BE2C (cell line): ENCODE data around the gene GNG12.

Source experiments
- DNase-seq: peaks from one replicate; pipeline ENCODE4 v3.0.0-alpha.2; 2020
- H3K27me3 ChIP-seq: fragments of 250-450 bp; sonication (Bioruptor Pico); 2 replicates; pipeline ENCODE4 v1.5.1; 2020; ENCODE audit warnings: mild to moderate bottlenecking
- H3K36me3 ChIP-seq: fragments of 250-450 bp; sonication (Bioruptor Pico); 2 replicates; pipeline ENCODE4 v1.5.1; 2020; ENCODE audit warnings: mild to moderate bottlenecking
- H3K4me1 ChIP-seq: fragments of 250-450 bp; sonication (Bioruptor Pico); 2 replicates; pipeline ENCODE4 v1.5.1; 2020
- H3K4me3 ChIP-seq: 2 replicates; pipeline ENCODE4 v1.5.1; 2011; ENCODE audit warnings: low read depth, low read length
- H3K9me3 ChIP-seq: fragments of 250-450 bp; sonication (Bioruptor Pico); 2 replicates; pipeline ENCODE4 v1.5.1; 2020
- CTCF ChIP-seq: IDR thresholded peaks from 2 replicates; pipeline ENCODE4 v1.5.1; 2012; ENCODE audit warnings: mild to moderate bottlenecking, low read depth, low read length

Gene GNG12

GRCh38 chr1:67824766-67825165, 8.5 kb downstream of the GNG12 start:
- no peaks in the 10 kb centered on the region for H3K4me1 ChIP-seq
- no peak overlapping the region for H3K4me3 ChIP-seq
- H3K27me3 ChIP-seq = no peaks in the 10 kb centered on the region
- no peak for DNase-seq
- no peaks in the 10 kb centered on the region for H3K9me3 ChIP-seq
- H3K36me3 ChIP-seq = no peaks in the 10 kb centered on the region
- no peak for TF ChIP-seq CTCF

- H3K27me3 ChIP-seq = no peaks in the 10 kb centered on the region
- no peaks in the 10 kb centered on the region for H3K9me3 ChIP-seq
- TF ChIP-seq CTCF = no peak
- H3K4me1 ChIP-seq = no peaks in the 10 kb centered on the region
- H3K4me3 ChIP-seq = no peak overlapping the region
- H3K36me3 ChIP-seq = no peaks in the 10 kb centered on the region
- no peak for DNase-seq
Observed at GRCh38 chr1:67823615-67824014, 9.7 kb downstream of the GNG12 start.

- Histone ChIP-seq H3K27me3 (no peaks in the 10 kb centered on the region), H3K4me3 (no peak overlapping the region), H3K9me3 (no peaks in the 10 kb centered on the region), H3K4me1 (no peaks in the 10 kb centered on the region), H3K36me3 (no peaks in the 10 kb centered on the region)
- TF ChIP-seq CTCF = no peak
- DNase-seq = no peak
Observed at GRCh38 chr1:67821263-67821662, 12.0 kb downstream of the GNG12 start.

- TF ChIP-seq CTCF = no peak
- H3K9me3 ChIP-seq = no peaks in the 10 kb centered on the region
- DNase-seq = no peak
- no peaks in the 10 kb centered on the region for H3K4me1 ChIP-seq
- H3K27me3 ChIP-seq = no peaks in the 10 kb centered on the region
- H3K36me3 ChIP-seq = no peaks in the 10 kb centered on the region
- H3K4me3 ChIP-seq = no peak overlapping the region
Observed at GRCh38 chr1:67818725-67819301, 14.5 kb downstream of the GNG12 start.

GRCh38 chr1:67818162-67818561, 15.1 kb downstream of the GNG12 start:
- no peaks in the 10 kb centered on the region for H3K4me1 ChIP-seq
- no peak for TF ChIP-seq CTCF
- no peak for DNase-seq

GRCh38 chr1:67817319-67817718, 15.9 kb downstream of the GNG12 start:
- DNase-seq = no peak
- Histone ChIP-seq H3K4me3 (no peak overlapping the region), H3K27me3 (no peaks in the 10 kb centered on the region), H3K4me1 (no peaks in the 10 kb centered on the region), H3K36me3 (no peaks in the 10 kb centered on the region), H3K9me3 (no peaks in the 10 kb centered on the region)
- no peak for TF ChIP-seq CTCF

More at GRCh38 chr1:67818162-67818561, 15.1 kb downstream of the GNG12 start:
- H3K9me3 ChIP-seq = no peaks in the 10 kb centered on the region
- H3K27me3 ChIP-seq = no peaks in the 10 kb centered on the region
- H3K4me3 ChIP-seq = no peak overlapping the region
- no peaks in the 10 kb centered on the region for H3K36me3 ChIP-seq
